Muscle of back (tissue), 11 donors: ENCODE measurements around the gene HCRTR1. TPM values are rescaled to one million over a fixed set of nuclear protein-coding genes. Genes with fewer than 3 reads are reported as not detected.

ENCODE experiments used
- DNase-seq, 3 donors: peaks; one replicate each; pipeline versions ENCODE4 v3.0.0 to v3.0.0-alpha.2; 2013
- polyA plus RNA-seq, 10 donors: library from polyadenylated mRNA; unstranded; fragments of 120-200 nt; gene quantifications; one replicate each; pipeline ENCODE4 v1.2.1, GENCODE V29; 2013; ENCODE audit not compliant: insufficient read length in 10 of 10

Gene HCRTR1
- polyA plus RNA-seq, 10 donors = 0.11 to 0.57 (median 0.21) TPM; not detected in 1

DNA sequence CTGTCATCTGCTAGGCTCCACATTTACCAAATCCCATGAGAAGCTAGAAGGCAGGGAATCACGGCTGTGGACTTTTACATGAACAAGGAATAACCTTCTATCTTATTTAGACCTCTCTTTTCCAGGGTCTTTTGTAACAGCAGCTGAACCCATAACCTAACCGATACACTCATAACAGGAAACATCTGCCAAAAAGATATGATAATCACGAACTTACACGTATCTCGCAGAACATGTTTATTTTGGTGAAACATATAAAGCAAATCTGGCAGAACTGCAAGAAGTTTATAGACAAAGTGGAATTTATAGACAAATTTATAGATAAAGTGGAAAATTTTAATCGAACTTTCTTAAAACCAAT lies 20.8 kb upstream of the HCRTR1 start:
- DNase-seq = peak in 1 of 3 donors; percentile 11

DNA sequence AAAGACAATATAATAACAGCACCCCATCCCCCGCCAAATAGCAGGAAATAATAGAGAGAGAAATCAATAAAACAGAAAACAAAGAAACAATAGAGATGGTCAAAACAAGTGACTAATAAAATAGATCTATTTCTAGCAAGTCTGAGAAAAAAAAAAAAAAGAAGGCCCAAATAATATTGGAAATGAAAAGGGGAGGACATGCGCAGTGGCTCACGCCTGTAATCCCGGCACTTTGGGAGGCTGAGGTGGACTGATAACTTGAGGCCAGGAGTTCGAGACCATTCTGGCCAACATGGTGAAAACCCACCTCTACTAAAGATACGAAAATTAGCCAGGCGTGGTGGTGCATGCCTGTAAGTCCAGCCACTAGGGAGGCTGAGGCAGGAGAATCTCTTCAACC lies 18.5 kb upstream of the HCRTR1 start:
- DNase-seq = no peak

DNA sequence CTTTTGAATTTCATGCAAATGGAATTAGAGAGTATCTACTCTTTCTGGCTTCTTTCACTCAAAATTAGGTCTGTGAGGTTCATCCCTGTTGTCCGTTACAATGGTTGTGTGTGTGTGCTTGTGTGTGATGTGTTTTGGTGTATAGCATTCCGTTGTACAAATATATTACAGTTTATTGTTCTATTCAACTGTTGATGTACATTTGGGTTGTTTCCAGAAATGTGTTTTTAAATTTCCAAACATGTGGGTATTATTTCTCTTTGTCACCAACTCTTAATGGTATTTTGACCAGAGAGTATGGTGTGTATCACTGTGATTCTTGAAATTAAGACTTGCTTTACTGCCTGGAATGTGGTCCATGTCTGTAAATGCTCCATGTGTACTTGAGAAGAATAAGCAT lies 16.8 kb upstream of the HCRTR1 start:
- DNase-seq = no peak

DNA sequence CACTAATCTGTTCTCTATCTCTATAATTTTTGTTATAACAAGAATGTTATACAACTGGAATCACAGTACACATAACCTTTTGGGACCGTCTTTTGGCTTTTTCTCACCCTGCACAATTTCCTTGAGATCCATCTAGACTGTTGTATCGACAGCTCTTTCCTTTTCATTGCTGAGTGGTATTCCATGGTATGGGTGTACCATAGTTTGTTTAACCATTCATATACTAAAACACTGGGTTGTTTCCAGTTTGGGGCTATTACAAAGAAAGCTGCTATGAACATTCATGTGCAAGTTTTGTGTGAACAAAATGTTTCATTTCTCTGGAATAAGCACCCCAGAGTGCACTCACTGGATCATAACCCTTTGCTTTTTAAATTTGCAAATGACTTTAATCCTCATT lies 15.4 kb upstream of the HCRTR1 start:
- DNase-seq = no peak

DNA sequence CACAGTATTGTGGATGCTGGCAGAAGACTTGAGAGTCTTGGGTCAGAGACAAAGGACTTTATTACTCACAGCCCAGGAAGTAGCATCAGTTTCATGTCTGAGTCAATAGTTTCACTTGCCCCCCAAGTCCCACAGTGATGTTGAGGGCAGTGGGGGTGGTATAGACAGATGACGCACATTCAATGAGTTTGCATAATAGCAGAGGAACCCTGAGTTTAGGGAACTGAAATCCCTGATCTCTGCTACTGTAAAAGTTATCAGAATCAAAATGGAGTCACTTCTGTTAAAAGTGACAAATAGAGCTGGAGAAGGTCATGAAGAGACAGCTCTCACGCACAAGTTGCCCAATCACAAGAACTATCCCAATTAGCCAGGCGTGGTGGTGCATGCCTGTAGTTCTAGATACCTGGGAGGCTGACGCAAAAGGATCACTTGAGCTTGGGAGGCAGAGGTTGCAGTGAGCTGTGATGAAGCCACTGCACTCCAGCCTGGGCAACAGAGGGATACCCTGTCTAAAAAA lies 11.5 kb upstream of the HCRTR1 start:
- peak in 1 of 3 donors; percentile 29 for DNase-seq

DNA sequence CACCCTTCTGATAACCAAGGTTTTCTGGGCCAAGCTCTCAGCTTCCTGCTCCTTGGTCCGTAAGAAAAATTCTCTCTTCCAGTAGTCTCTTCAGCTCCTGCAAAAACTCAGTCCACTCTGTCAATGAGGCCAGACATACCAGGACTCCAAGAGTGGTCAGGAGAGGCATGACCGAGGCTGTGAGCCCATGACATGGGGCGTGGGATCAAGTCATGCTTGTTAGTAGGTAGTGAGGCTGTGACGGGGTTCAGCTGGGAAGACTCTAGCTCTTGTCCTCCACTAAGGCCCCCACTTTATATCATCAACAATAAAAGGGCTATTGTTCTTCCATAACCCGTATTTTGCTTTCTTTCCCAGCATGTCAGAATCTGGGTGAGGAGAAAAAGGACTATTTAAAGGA lies 10.1 kb upstream of the HCRTR1 start:
- no peak for DNase-seq

DNA sequence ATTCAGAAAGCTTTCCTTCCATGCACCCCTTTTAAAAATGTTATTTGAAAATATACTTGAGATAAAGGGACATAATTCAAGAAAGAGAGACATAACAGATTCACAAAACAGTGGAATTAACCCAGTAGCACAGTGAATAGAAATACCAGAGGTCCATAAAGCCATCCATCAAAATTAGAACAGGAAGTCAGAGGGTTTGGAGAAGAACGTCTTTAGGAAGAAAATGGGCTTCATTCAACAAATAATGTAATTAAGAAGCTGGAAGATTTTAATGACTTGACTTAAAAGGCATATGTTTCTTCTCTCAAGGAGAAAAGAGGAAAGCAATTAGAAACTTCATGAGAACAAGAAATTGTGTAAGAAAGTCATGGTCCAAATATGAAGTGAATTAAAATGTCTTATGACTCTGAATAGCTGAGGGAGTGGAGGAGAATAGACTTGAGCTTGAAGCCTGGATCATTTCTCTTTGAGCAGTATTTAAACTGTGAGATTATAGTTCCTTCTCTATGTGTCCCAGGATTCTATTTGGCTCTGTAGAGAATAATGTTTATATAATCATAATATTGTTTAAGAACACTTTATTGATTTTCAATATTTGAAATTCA lies 7.9 kb upstream of the HCRTR1 start:
- no peak for DNase-seq

DNA sequence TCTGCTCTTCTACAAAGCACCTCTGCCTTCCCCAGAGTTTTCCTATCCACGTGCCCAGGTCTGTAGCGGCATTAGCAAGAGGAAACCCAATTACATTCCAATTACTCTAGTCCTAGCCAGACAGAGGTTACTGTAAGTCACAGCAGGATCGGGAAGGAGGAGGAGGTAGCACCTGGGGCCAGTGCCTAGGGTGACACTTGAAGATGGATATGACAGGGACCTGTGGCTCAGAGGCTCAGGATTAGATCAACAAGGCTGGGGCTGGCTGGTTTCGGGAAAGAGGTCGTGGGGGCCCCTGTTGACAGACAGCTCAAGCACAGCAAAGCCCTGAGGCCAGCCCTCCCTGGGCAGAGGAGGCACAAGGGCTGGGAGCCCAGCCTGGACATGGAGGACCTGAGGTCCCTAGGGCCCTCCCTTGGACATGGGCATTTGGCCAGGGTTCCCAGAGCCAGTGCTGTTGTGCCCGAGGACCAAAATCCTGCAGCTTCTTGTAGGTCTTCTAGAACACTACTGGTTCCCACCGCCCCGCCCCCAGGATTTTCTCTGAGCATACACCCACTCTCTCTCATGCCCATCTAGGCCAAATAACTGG lies 3.0 kb upstream of the HCRTR1 start:
- DNase-seq = no peak

DNA sequence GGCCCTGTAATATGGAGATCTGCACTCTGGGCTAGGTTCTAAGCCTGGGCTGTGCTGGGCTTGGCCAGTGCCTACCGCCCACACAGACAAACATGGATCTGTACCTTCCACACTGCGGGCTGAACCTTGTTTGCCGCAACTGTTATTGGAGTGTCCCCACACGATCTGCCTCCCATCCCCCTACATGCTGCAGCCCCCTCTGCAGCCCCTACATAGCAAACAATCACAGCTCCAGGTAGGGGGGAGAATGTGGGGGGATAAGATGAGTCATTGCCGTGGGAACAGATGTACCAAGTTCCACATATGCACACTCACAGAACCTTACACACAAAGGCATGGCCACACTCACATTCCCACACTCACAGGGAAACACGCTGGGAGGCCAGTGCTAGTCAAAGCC lies 2.1 kb upstream of the HCRTR1 start:
- DNase-seq = no peak

DNA sequence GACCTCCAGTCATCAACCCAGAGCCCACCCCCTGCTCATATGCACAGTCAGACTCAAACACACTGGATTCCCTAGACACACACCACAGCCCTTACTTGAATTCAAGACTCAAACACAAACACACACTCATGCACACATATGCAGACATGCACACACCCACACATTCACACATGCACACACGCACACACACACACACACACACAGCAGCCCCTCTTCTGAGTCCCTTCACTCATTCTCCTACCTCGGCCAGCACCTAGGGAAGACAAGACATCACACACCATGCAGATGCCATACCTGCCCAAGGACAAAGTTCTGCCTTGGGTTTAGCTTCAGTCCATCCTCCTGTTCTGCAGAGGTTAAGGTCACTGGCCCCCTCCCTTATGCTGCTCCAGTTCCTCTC lies 1.6 kb upstream of the HCRTR1 start:
- DNase-seq = no peak

DNA sequence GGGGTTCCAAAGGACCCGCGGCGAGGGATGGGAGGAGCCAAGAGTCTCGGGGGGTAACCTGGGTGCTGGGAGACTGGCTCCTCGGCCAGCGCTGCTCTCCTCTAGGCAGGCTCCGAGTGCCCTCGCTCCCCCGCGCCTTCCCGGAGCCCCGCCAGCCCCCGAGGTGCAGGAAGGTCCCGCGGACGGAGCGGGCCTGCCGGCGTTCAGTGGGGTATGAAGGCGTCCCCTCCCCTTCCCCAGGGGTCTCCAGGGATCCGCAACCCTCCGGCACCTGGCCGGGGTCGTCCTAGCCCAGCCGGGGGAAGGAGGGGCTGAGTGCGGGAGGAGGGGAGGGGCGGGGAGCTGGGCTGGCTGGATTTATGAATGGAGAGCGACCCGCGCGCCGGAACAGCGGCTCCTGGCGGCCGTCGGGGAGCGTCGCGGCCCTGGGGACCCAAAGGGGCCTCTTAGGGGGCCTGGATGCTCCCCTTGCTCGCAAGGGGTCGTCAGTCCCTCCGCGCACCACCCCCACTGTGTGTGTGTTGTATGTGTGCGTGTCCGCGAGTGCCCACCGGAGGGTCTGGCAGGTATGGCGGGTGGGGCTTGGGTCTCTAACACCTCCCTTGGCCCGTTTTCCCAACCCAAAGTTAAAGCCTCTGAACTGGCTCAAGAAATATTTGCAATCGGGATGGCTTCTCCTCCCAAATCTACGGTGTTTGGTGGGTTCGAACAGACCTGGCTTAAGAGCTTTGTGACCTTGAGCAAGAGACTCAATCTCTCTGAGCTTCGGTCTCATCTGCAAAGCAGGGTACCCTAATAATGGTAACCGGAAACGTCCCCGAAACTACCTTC lies 642 bp downstream of the HCRTR1 start:
- peak in 2 of 3 donors; percentile 38 to 74 for DNase-seq

DNA sequence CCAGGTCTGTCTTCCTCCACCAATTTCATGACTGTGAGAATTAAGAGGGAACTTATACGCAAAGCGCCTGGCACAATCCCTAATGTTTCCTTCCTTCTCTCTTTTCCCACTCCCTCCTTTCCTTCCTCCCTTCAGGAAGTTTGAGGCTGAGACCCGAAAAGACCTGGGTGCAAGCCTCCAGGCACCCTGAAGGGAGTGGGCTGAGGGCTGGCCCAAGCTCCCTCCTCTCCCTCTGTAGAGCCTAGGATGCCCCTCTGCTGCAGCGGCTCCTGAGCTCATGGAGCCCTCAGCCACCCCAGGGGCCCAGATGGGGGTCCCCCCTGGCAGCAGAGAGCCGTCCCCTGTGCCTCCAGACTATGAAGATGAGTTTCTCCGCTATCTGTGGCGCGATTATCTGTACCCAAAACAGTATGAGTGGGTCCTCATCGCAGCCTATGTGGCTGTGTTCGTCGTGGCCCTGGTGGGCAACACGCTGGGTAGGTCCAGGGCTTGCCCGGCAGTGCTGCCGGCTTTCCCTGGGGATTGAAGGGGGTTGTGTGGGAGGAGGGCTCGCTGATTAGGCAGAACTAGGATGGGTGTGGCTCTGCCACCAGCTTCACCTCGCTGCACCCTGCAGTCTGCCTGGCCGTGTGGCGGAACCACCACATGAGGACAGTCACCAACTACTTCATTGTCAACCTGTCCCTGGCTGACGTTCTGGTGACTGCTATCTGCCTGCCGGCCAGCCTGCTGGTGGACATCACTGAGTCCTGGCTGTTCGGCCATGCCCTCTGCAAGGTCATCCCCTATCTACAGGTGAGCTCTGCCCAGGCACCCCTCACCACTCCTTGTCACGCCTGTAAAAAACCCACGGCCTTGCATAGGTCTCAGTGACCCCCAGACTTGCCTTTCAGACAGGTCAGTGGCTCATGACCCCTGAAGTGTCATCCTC lies 1.7 kb downstream of the HCRTR1 start:
- no peak for DNase-seq

DNA sequence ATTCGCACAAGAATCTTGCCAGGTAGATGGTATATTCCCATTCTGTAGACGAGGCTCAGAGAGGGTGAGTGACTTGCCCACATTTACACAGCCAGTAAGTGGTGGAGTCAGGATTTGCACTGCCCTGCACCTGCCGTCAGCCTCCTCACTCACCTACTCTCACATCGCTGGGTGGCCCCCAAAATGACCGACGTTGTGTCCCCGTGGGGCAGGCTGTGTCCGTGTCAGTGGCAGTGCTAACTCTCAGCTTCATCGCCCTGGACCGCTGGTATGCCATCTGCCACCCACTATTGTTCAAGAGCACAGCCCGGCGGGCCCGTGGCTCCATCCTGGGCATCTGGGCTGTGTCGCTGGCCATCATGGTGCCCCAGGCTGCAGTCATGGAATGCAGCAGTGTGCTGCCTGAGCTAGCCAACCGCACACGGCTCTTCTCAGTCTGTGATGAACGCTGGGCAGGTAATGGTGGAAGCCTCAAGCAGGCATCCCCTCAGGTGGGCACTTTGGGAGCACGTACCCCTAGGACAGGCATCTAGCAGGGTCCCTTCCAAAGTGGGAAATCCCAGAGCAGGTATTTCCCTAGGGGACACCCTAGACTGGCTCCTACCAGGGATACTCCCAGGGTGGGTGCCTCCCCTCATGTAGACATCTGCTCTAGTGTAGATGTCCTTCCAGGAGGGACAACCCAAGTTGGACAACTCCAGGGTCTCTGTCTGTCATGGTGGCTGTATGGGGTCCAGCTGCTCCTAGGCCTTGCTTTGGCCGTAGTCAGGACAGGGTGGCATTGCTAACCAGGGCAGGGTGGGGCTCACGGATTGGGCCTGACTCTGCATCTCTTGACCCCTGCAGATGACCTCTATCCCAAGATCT lies 3.4 kb downstream of the HCRTR1 start:
- DNase-seq = no peak

DNA sequence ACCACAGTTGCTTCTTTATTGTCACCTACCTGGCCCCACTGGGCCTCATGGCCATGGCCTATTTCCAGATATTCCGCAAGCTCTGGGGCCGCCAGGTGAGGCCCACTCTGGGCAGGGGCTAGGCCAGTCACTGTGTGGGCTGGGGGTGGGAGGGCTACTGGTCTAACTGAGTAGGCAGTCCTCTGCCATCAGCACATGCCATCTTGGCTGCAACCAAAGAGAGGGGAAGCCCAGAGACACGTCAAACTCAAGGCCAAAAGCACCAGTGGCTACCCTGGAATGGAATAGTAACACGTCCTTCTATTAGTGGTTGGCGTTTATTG lies 4.0 kb downstream of the HCRTR1 start:
- no peak for DNase-seq

DNA sequence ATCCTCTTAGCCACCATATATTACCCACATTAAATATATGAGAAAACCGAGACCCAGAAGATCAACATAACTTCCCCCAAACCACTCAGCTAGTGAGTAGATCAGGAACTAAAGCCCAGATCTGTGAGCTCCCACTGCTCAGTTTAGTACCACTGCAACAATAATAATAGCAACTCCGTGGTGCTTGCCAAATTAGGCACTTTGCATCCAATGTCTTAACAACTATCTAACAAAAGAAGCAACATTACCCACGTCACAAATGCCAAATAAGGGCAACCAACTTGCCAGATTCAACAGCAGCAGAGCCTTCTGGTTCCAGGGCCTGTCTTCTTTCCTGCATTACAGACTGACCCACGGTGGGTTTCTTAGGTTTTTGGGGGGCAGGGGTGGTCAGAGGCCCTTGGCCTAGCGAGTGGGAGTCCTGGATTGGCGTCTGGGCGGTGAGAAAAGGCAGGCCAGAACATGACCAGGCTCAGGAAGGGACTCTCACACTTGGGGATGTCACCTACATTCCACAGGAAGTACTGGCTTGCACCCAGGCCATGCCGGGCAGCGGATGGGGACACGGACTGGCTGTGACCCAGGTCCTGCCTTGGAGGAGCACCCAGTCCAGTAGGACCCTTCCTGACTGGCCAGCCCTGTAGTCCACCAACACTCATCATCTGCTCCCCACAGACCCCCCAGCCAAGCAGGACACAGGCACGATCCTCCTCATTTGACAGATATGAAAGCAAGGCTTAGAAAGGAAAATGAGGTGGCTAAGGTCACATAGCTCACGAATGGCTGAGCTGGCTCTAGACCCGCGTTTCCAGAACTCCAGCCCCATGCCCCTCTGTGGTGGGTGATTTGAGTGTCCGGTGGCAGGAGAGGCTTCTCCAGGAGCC lies 4.6 kb downstream of the HCRTR1 start:
- no peak for DNase-seq

DNA sequence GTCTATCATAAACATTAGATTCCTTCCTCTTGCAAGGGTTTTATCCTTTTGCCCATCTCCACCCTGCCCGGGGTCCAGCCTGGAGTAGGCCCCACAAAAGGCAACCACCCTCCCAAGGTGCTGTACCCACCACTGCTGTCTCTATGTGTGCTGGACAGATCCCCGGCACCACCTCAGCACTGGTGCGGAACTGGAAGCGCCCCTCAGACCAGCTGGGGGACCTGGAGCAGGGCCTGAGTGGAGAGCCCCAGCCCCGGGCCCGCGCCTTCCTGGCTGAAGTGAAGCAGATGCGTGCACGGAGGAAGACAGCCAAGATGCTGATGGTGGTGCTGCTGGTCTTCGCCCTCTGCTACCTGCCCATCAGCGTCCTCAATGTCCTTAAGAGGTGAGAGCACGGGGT lies 5.9 kb downstream of the HCRTR1 start:
- no peak for DNase-seq

DNA sequence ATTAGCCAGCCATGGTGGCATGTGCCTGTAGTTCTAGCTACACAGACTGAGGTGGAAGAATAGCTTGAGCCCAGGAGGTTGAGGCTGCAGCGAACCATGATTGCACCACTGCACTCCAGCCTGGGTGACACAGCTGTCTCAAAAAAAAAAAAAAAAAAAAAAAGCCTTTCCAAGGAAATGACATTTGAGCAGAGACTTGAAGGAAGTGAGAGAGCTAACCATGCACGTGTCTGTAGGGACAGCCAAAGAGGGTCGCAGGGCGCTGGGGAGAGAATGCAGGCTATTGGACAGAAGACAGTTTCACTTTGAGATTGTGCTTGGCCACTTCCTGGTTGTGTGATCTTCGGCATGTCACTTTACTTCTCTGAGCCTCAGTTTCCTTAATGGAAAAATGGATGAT lies 6.8 kb downstream of the HCRTR1 start:
- DNase-seq = no peak

DNA sequence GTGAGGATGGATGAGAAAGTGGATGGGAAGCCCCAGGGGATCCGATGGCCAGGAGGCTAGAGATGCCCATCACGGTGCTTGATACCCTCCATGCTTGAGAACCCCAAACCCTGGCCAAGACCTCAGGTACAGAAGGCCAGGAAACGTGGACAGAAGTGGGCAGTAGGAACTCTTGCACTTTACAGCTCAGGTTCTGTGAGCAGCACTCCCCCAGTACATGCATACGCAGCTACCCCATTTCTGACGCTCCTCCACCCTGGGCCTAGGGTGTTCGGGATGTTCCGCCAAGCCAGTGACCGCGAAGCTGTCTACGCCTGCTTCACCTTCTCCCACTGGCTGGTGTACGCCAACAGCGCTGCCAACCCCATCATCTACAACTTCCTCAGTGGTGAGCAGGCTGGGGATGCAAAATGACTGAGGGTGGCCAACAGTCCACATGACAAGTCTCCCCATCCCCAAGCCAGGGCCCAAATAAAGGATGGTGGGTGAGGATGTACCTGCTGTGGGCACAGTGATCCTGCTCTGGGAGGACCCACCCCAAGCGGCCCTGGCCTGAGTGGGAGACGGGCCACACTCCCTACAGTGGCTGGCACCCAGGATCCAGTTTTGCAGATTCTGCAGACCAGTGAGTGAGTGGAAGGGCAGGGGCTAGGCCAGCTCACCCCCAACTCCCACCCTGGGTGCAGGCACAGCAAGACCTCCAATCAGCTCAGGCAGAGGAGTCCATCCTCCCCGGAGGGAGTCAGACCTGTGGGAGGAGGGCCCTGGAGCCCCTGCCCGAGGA lies 7.4 kb downstream of the HCRTR1 start:
- no peak for DNase-seq

DNA sequence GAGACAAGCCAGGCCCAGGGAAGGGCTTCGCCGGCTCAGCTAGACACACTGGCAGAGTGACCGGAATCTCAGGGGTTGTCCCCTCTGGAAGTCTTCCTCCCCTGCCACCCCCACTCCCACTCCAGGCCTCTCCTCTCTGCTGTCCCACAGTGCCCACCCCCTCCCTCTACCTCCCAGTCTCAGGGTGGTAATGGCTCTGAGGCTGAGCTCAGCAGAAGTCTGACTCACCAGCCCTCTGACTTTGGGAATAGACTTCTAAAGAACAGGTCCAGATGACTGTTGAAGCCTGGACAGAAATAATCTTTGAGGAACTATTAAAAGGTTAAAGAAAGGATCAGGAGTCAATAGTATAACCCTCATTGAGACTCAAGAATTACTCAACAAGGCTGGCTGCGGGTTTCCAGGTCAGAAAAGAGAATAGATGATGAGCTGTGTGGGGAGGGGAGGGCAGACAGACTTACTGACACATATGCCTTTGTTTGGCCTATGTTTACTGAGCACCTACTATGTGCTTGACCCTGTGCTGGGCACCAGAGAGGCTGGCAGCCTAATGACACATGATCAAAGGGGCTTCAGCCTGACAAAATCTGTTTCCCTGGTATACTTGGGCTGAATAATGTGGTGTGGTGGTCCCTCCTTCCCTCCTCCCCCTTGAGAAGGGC lies 8.2 kb downstream of the HCRTR1 start:
- DNase-seq = no peak
